PC-9 (cell line): ENCODE results near the gene TRMT5. TPM values are rescaled to one million over a fixed set of nuclear protein-coding genes. Genes with fewer than 3 reads are reported as not detected.

Experiments
- BruUV-seq: library from RNA; stranded (reverse); fragments of 400-500 nt; replicated peaks from 2 replicates; lab custom pipeline; 2021; lab: Mats Ljungman, UMichigan
- CTCF ChIA-PET: fragments of 300-600 bp; sonication (Branson Sonifier 250); formaldehyde crosslinking; loops from one replicate; lab custom pipeline; 2022; ENCODE audit warnings: antibody characterized with exemption; lab: Charles Lee
- POLR2A ChIA-PET: fragments of 300-600 bp; sonication (Branson Sonifier 250); formaldehyde crosslinking; loops from one replicate; lab custom pipeline; 2022; ENCODE audit warnings: antibody characterized with exemption; ENCODE audit not compliant: unreplicated experiment; lab: Charles Lee
- DNase-seq, 2 experiments: peaks; one replicate each; pipeline versions ENCODE4 v3.0.0 to v3.0.0-alpha.2; 2015 to 2022; ENCODE audit warnings: mixed read lengths in 1 of 2
- H2AFZ ChIP-seq: fragments of 200-600 bp; sonication (generic); 2 replicates; pipeline ENCODE4 v1.8.1; 2017; ENCODE audit warnings: antibody characterized with exemption
- H3F3A ChIP-seq: fragments of 200-600 bp; sonication (generic); 2 replicates; pipeline ENCODE4 v1.8.1; 2017; ENCODE audit warnings: antibody characterized with exemption, mild to moderate bottlenecking, low read depth; ENCODE audit not compliant: insufficient read depth
- H3K27ac ChIP-seq: fragments of 200-600 bp; sonication (generic); 2 replicates; pipeline ENCODE4 v1.6.1; 2016; ENCODE audit warnings: mixed run types
- H3K27me3 ChIP-seq: fragments of 200-600 bp; sonication (generic); 2 replicates; pipeline ENCODE4 v1.6.1; 2016; ENCODE audit warnings: low read depth, mixed run types; ENCODE audit not compliant: insufficient read depth
- H3K36me3 ChIP-seq: fragments of 200-600 bp; sonication (generic); 2 replicates; pipeline ENCODE4 v1.6.1; 2016; ENCODE audit warnings: low read depth, mixed run types
- H3K4me1 ChIP-seq: fragments of 200-600 bp; sonication (generic); replicated peaks from 2 replicates; pipeline ENCODE4 v1.6.1; 2016; ENCODE audit warnings: mixed run types; ENCODE audit not compliant: insufficient read depth
- H3K4me2 ChIP-seq: fragments of 200-600 bp; sonication (generic); 2 replicates; pipeline ENCODE4 v1.6.1; 2017; ENCODE audit warnings: mixed run types
- H3K4me3 ChIP-seq: fragments of 200-600 bp; sonication (generic); 2 replicates; pipeline ENCODE4 v1.6.1; 2016; ENCODE audit warnings: mixed run types
- H3K79me2 ChIP-seq: fragments of 200-600 bp; sonication (generic); 2 replicates; pipeline ENCODE4 v1.6.1; 2017; ENCODE audit warnings: low read depth, mixed run types
- H3K9me2 ChIP-seq: fragments of 200-600 bp; sonication (generic); 2 replicates; pipeline ENCODE4 v1.8.1; 2017; ENCODE audit warnings: mild to moderate bottlenecking; ENCODE audit not compliant: insufficient read depth
- H3K9me3 ChIP-seq: fragments of 200-600 bp; sonication (generic); 2 replicates; pipeline ENCODE4 v1.8.1; 2016; ENCODE audit warnings: low read depth; ENCODE audit not compliant: insufficient read depth
- H4K20me1 ChIP-seq: fragments of 200-600 bp; sonication (generic); 2 replicates; pipeline ENCODE4 v1.8.1; 2017; ENCODE audit not compliant: insufficient read depth
- CTCF ChIP-seq: fragments of 200-600 bp; sonication (generic); conservative IDR thresholded peaks from 2 replicates; pipeline ENCODE4 v1.6.1; 2017; ENCODE audit warnings: mixed run types, antibody characterized with exemption, mild to moderate bottlenecking, moderate library complexity
- EZH2 ChIP-seq: fragments of 200-600 bp; sonication (generic); IDR thresholded peaks from 2 replicates; pipeline ENCODE4 v1.8.0; 2017; ENCODE audit warnings: antibody characterized with exemption, low read depth
- intact Hi-C: fragments of 100-400 bp; cut with micrococcal nuclease; formaldehyde crosslinking; loops from one replicate; pipeline ENCODE4 v1.10.0; 2022; ENCODE audit not compliant: unreplicated experiment
- total RNA-seq: library from RNA; stranded (reverse); gene quantifications from 2 replicates; pipeline ENCODE4 v1.2.3, GENCODE V29; 2021

TRMT5 gene
- total RNA-seq, 1 experiment from 2014 or later: 17.6 TPM

GRCh38 chr14:60933920-60934655 lies 46.8 kb downstream of the TRMT5 start:
- CTCF ChIA-PET: no interaction called here
- H3F3A ChIP-seq: no peaks in the 10 kb centered on the region
- H3K4me2 ChIP-seq: no peak overlapping the region
- 0 out of 2 replicates have a peak, but pooled peaks cover 6% of the 10 kb centered on the region for H4K20me1 ChIP-seq
- H3K9me3 ChIP-seq: no peaks in the 10 kb centered on the region
- no peak for DNase-seq
- intact Hi-C loops: no loop called here
- no peak overlapping the region for H3K4me3 ChIP-seq
- H3K79me2 ChIP-seq: 0 out of 2 replicates have a peak, but pooled peaks cover 4% of the 10 kb centered on the region
- H3K36me3 ChIP-seq: no peaks in the 10 kb centered on the region
- H3K27me3 ChIP-seq: no peaks in the 10 kb centered on the region
- H3K27ac ChIP-seq: no peak overlapping the region
- no peak overlapping the region for H2AFZ ChIP-seq
- TF ChIP-seq EZH2: no peak
- no peak for TF ChIP-seq CTCF
- POLR2A ChIA-PET: no interaction called here
- H3K4me1 ChIP-seq: no peaks in the 10 kb centered on the region
- 0 out of 2 replicates have a peak, but pooled peaks cover 4% of the 10 kb centered on the region for H3K9me2 ChIP-seq
- no TSS peak for BruUV-seq

- H4K20me1 ChIP-seq: 0 out of 2 replicates have a peak, but pooled peaks cover 6% of the 10 kb centered on the region
- H3K36me3 ChIP-seq: no peaks in the 10 kb centered on the region
- no peaks in the 10 kb centered on the region for H3K79me2 ChIP-seq
- no peak overlapping the region for H3K4me3 ChIP-seq
- H3F3A ChIP-seq: no peaks in the 10 kb centered on the region
- no TSS peak for BruUV-seq
- no peaks in the 10 kb centered on the region for H3K27me3 ChIP-seq
- H3K9me2 ChIP-seq: 0 out of 2 replicates have a peak, but pooled peaks cover 4% of the 10 kb centered on the region
- CTCF ChIA-PET: no interaction called here
- H3K4me1 ChIP-seq: no peaks in the 10 kb centered on the region
- intact Hi-C loops: no loop called here
- H3K27ac ChIP-seq: no peak overlapping the region
- H2AFZ ChIP-seq: no peak overlapping the region
- TF ChIP-seq CTCF (no peak), EZH2 (no peak)
- no peak for DNase-seq
- POLR2A ChIA-PET: no interaction called here
- no peak overlapping the region for H3K4me2 ChIP-seq
- no peaks in the 10 kb centered on the region for H3K9me3 ChIP-seq
Observed at GRCh38 chr14:60931218-60931617, 49.7 kb downstream of the TRMT5 start.

GRCh38 chr14:60926002-60926401 lies 54.9 kb downstream of the TRMT5 start:
- no peak overlapping the region for H3K4me2 ChIP-seq
- H2AFZ ChIP-seq: no peak overlapping the region
- no peaks in the 10 kb centered on the region for H3K36me3 ChIP-seq
- intact Hi-C loops: no loop called here
- H3K27me3 ChIP-seq: no peaks in the 10 kb centered on the region
- ChIA-PET POLR2A (no interaction called here), CTCF (no interaction called here)
- no peak overlapping the region for H3K4me3 ChIP-seq
- no peak overlapping the region for H3K27ac ChIP-seq
- no TSS peak for BruUV-seq
- no peaks in the 10 kb centered on the region for H3K9me2 ChIP-seq
- H3K4me1 ChIP-seq: no peaks in the 10 kb centered on the region; the same call in 1 of the 2 replicates
- peaks cover 3% of the 10 kb centered on the region; the same call in 1 of the 2 replicates for H4K20me1 ChIP-seq
- no peaks in the 10 kb centered on the region for H3K79me2 ChIP-seq
- no peaks in the 10 kb centered on the region for H3K9me3 ChIP-seq
- DNase-seq: no peak
- H3F3A ChIP-seq: 0 out of 2 replicates have a peak, but pooled peaks cover 3% of the 10 kb centered on the region
- TF ChIP-seq EZH2 (no peak), CTCF (no peak)
